Neural progenitor cell (in vitro differentiated cells): ENCODE data around the gene C4BPB. TPM values are rescaled to one million over a fixed set of nuclear protein-coding genes. Genes with fewer than 3 reads are reported as not detected.

Source experiments
- DNase-seq: peaks from one replicate; pipeline ENCODE4 v3.0.0-alpha.2; 2016; ENCODE audit warnings: low spot score
- H2AFZ ChIP-seq: fragments of 200-600 bp; sonication (generic); replicated peaks from 2 replicates; pipeline ENCODE4 v1.6.1; 2016; ENCODE audit warnings: antibody characterized with exemption
- H3F3A ChIP-seq: fragments of 200-600 bp; sonication (generic); 2 replicates; pipeline ENCODE4 v1.6.1; 2016; ENCODE audit warnings: antibody characterized with exemption, low read depth
- H3K27ac ChIP-seq: fragments of 200-600 bp; sonication (generic); 2 replicates; pipeline ENCODE4 v1.5.1; 2016; ENCODE audit warnings: mild to moderate bottlenecking
- H3K27me3 ChIP-seq: fragments of 200-600 bp; sonication (generic); 2 replicates; pipeline ENCODE4 v1.6.1; 2016; ENCODE audit warnings: mild to moderate bottlenecking, moderate library complexity
- H3K36me3 ChIP-seq: fragments of 200-600 bp; sonication (generic); 2 replicates; pipeline ENCODE4 v1.5.1; 2016
- H3K4me1 ChIP-seq: fragments of 200-600 bp; sonication (generic); 2 replicates; pipeline ENCODE4 v1.6.1; 2016; ENCODE audit warnings: mixed run types
- H3K4me2 ChIP-seq: fragments of 200-600 bp; sonication (generic); 2 replicates; pipeline ENCODE4 v1.6.1; 2016
- H3K4me3 ChIP-seq: fragments of 200-600 bp; sonication (generic); 2 replicates; pipeline ENCODE4 v1.5.1; 2016
- H3K79me2 ChIP-seq: fragments of 200-600 bp; sonication (generic); 2 replicates; pipeline ENCODE4 v1.6.1; 2016; ENCODE audit warnings: low read depth
- H3K9ac ChIP-seq: fragments of 200-600 bp; sonication (generic); 2 replicates; pipeline ENCODE4 v1.6.1; 2016
- H3K9me3 ChIP-seq: fragments of 200-600 bp; sonication (generic); 2 replicates; pipeline ENCODE4 v1.5.1; 2016; ENCODE audit warnings: low read depth
- H4K20me1 ChIP-seq: fragments of 200-600 bp; sonication (generic); 2 replicates; pipeline ENCODE4 v1.6.1; 2016; ENCODE audit warnings: low read depth
- H3K27ac Mint-ChIP-seq: 3 replicates; pipeline ENCODE4 v1.8.0; 2021; ENCODE audit warnings: mixed read lengths
- H3K27me3 Mint-ChIP-seq: 2 replicates; pipeline ENCODE4 v1.8.0; 2022; ENCODE audit warnings: low read depth, mild to moderate bottlenecking, inconsistent platforms, moderate library complexity, mixed read lengths; ENCODE audit not compliant: insufficient read depth
- H3K36me3 Mint-ChIP-seq: 3 replicates; pipeline ENCODE4 v1.8.0; 2021; ENCODE audit warnings: mixed read lengths
- H3K4me1 Mint-ChIP-seq: 3 replicates; pipeline ENCODE4 v1.8.0; 2021; ENCODE audit warnings: mixed read lengths
- H3K4me3 Mint-ChIP-seq: 3 replicates; pipeline ENCODE4 v1.8.0; 2021; ENCODE audit warnings: mild to moderate bottlenecking, moderate library complexity, mixed read lengths
- H3K9me3 Mint-ChIP-seq: 3 replicates; pipeline ENCODE4 v1.8.0; 2020; ENCODE audit warnings: mixed read lengths
- EZH2 ChIP-seq: fragments of 200-600 bp; sonication (generic); IDR thresholded peaks from 2 replicates; pipeline ENCODE4 v1.6.1; 2017; ENCODE audit warnings: antibody characterized with exemption, mild to moderate bottlenecking, moderate library complexity
- EZH2phosphoT487 ChIP-seq: fragments of 200-600 bp; sonication (generic); IDR thresholded peaks from 2 replicates; pipeline ENCODE4 v1.6.1; 2017; ENCODE audit warnings: antibody characterized with exemption
- total RNA-seq: library from RNA; depleted of rRNA; stranded (reverse); fragments of >200 nt; gene quantifications from 2 replicates; pipeline ENCODE4 v1.2.3, GENCODE V29; 2015; ENCODE audit warnings: low replicate concordance
- TF ChIP-seq, protein P1 (sequence below): fragments of 200-600 bp; sonication (generic); IDR thresholded peaks from 2 replicates; pipeline ENCODE4 v1.5.1; 2017; ENCODE audit warnings: antibody characterized with exemption, mild to moderate bottlenecking

Gene C4BPB
- total RNA-seq, 1 donor from 2014 or later = not detected

DNA sequence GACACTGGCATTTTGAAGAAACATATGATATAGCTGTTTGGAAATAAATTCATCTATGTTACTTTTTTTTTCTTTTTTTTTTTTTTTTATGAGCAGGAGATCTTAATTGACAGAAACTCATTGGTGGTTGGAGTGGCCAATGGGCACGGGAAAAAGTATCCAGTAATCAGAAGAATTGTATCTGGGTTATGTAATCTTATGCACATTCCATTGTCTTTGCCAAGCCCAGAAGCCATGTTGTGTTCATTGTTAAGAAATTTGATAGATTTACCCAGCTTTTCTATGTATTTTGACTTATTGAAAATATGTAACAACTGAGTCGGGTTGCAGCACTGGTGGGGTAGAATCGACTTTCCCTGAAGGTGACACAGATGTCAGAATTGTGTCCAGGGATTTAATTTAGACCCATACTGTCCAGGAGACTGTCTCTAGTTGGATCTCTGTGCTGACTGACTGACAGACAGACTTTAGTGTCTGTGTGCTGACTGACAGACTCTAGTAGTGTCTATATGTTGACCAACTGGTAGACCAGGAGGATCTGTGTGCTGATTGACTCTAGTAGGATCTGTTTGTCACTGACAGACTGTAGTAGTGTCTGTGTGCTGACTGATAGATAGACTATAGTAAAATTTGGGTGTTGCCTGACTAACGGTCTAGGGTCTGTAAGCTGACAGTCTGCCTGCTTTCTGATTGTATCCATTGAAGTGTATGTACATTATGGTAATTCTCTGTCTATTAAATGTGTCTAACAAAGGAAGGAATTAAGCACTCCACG is 12.3 kb upstream of the C4BPB start:
- Histone ChIP-seq H3K36me3 (no peaks in the 10 kb centered on the region), H3F3A (no peaks in the 10 kb centered on the region), H3K79me2 (no peaks in the 10 kb centered on the region), H3K4me2 (no peak overlapping the region), H3K9ac (no peak overlapping the region), H3K27ac (no peak overlapping the region), H3K9me3 (no peaks in the 10 kb centered on the region), H3K27me3 (no peaks in the 10 kb centered on the region), H3K4me1 (no peaks in the 10 kb centered on the region), H4K20me1 (no peaks in the 10 kb centered on the region), H3K4me3 (no peak overlapping the region), H2AFZ (no peak overlapping the region)
- no peaks in the 10 kb centered on the region for H3K9me3 Mint-ChIP-seq
- H3K36me3 Mint-ChIP-seq = peaks cover 1% of the 10 kb centered on the region
- no peak for TF ChIP-seq EZH2
- TF ChIP-seq EZH2phosphoT487 = no peak
- TF ChIP-seq, protein P1, sequence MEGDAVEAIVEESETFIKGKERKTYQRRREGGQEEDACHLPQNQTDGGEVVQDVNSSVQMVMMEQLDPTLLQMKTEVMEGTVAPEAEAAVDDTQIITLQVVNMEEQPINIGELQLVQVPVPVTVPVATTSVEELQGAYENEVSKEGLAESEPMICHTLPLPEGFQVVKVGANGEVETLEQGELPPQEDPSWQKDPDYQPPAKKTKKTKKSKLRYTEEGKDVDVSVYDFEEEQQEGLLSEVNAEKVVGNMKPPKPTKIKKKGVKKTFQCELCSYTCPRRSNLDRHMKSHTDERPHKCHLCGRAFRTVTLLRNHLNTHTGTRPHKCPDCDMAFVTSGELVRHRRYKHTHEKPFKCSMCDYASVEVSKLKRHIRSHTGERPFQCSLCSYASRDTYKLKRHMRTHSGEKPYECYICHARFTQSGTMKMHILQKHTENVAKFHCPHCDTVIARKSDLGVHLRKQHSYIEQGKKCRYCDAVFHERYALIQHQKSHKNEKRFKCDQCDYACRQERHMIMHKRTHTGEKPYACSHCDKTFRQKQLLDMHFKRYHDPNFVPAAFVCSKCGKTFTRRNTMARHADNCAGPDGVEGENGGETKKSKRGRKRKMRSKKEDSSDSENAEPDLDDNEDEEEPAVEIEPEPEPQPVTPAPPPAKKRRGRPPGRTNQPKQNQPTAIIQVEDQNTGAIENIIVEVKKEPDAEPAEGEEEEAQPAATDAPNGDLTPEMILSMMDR = no peak
- DNase-seq = no peak
- H3K27ac Mint-ChIP-seq = no peak overlapping the region
- H3K4me1 Mint-ChIP-seq = peaks cover 2% of the 10 kb centered on the region
- H3K27me3 Mint-ChIP-seq = peaks cover 2% of the 10 kb centered on the region
- no peak overlapping the region for H3K4me3 Mint-ChIP-seq

DNA sequence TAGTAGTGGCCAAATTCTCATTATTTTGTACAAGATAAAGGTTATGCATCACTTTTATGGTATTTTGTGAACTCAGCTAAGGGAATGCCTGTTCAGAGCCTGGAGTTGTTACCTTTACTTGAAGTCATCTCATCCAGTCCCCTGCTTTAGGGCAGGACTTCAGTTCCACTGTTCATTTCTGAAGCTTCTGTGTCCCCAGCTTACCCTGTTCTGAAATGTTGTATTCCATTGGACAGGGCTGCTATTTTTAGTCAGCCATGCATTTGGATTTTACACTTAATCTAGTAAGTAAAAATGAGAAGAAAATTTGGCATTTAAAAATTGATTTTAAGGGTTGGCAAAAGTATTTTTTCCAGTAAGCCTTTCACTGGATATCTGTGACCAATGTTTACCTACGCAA is 11.6 kb upstream of the C4BPB start:
- Histone ChIP-seq H3K9ac (no peak overlapping the region), H3K4me2 (no peak overlapping the region), H3K4me3 (no peak overlapping the region), H3K9me3 (no peaks in the 10 kb centered on the region), H4K20me1 (no peaks in the 10 kb centered on the region), H3K79me2 (no peaks in the 10 kb centered on the region), H2AFZ (no peak overlapping the region), H3F3A (no peaks in the 10 kb centered on the region), H3K27ac (no peak overlapping the region), H3K36me3 (no peaks in the 10 kb centered on the region), H3K27me3 (no peaks in the 10 kb centered on the region), H3K4me1 (no peaks in the 10 kb centered on the region)
- Mint-ChIP-seq H3K9me3 (no peaks in the 10 kb centered on the region), H3K4me1 (peaks cover 2% of the 10 kb centered on the region), H3K27me3 (peaks cover 2% of the 10 kb centered on the region), H3K36me3 (peaks cover 1% of the 10 kb centered on the region), H3K4me3 (no peak overlapping the region), H3K27ac (no peak overlapping the region)
- TF ChIP-seq, protein P1 = no peak
- TF ChIP-seq EZH2 = no peak
- TF ChIP-seq EZH2phosphoT487 = no peak
- DNase-seq = no peak

DNA sequence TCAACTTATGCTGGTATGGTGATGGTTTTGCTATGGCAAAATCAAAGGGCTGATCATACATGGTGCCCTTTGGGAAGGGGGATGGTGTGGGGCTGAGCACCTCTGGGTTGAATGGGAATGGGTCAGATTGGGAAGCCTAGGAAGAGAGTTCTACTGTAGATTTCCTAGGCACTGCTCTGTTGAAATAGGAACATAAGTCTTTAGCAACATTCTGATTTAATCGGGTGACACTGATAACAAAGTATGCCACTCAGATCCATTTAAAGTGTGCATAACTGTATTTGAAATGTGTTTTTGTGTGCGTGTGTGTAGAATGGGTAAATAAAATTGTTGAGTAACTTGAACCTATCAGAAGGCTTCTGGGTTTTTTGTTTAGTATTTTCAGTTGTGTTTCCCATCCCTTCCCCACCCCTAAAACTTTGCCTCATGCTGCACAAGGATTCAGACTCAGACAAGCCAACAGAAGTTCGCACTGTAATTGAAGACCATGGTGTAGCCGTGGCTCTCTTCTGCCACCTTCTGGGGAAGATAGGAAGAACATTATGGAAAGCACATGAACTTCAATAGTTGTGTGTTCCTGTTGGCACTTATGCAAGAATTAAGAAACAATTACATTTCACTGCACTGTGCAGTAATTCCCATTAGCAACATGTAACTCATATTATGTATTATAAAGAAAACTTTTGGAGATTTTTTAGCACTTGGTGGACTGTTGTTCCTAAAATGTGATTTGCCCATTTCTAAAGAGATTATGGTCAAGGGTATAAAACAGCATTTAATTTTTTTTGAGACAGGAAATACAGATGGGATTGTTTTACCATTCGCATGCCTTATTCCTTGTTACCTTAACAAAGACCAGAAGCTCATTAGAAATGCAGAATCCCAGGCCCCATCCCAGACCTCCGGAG is 10.9 kb upstream of the C4BPB start:
- no peaks in the 10 kb centered on the region for H3F3A ChIP-seq
- no peaks in the 10 kb centered on the region for H3K9me3 ChIP-seq
- no peaks in the 10 kb centered on the region for H3K4me1 ChIP-seq
- no peaks in the 10 kb centered on the region for H4K20me1 ChIP-seq
- TF ChIP-seq, protein P1 = peak; percentile 82
- no peak for TF ChIP-seq EZH2phosphoT487
- peaks cover 2% of the 10 kb centered on the region for H3K4me1 Mint-ChIP-seq
- H3K36me3 ChIP-seq = no peaks in the 10 kb centered on the region
- H3K27ac Mint-ChIP-seq = no peak overlapping the region
- no peak overlapping the region for H3K4me3 ChIP-seq
- H3K27ac ChIP-seq = no peak overlapping the region
- no peak overlapping the region for H3K4me3 Mint-ChIP-seq
- no peaks in the 10 kb centered on the region for H3K9me3 Mint-ChIP-seq
- no peaks in the 10 kb centered on the region for H3K27me3 ChIP-seq
- peaks cover 1% of the 10 kb centered on the region for H3K36me3 Mint-ChIP-seq
- no peak overlapping the region for H3K9ac ChIP-seq
- H3K79me2 ChIP-seq = no peaks in the 10 kb centered on the region
- H2AFZ ChIP-seq = no peak overlapping the region
- H3K4me2 ChIP-seq = no peak overlapping the region
- H3K27me3 Mint-ChIP-seq = peaks cover 2% of the 10 kb centered on the region
- DNase-seq = peak; percentile 66
